ENCODE measurements around the gene SMG6.

Gene SMG6

GRCh38 chr17:2093349-2093748 lies 210.2 kb downstream of the SMG6 start:
- Histone ChIP-seq H3K9ac (ENCODE audit: low read depth, low read length) (no peak overlapping the region), H3K36me3 (ENCODE audit: control insufficient read depth, insufficient read depth, low read length) (no peaks in the 10 kb centered on the region), H3K4me3 (ENCODE audit: low read depth, low read length) (no peak overlapping the region), H3K27me3 (ENCODE audit: control insufficient read depth, insufficient read depth, low read length) (no peaks in the 10 kb centered on the region), H3K4me1 (ENCODE audit: control insufficient read depth, insufficient read depth, low read length) (peaks cover 9% of the 10 kb centered on the region), H3K9me3 (ENCODE audit: control insufficient read depth, insufficient read depth, low read length) (no peaks in the 10 kb centered on the region)

- Histone ChIP-seq H3K4me3 (ENCODE audit: low read depth, low read length) (no peak overlapping the region), H3K4me1 (ENCODE audit: control insufficient read depth, insufficient read depth, low read length) (peaks cover 9% of the 10 kb centered on the region), H3K27me3 (ENCODE audit: control insufficient read depth, insufficient read depth, low read length) (no peaks in the 10 kb centered on the region), H3K9me3 (ENCODE audit: control insufficient read depth, insufficient read depth, low read length) (no peaks in the 10 kb centered on the region), H3K36me3 (ENCODE audit: control insufficient read depth, insufficient read depth, low read length) (no peaks in the 10 kb centered on the region), H3K9ac (ENCODE audit: low read depth, low read length) (no peak overlapping the region)
Measured at GRCh38 chr17:2092253-2092652, 211.3 kb downstream of the SMG6 start.

DNA sequence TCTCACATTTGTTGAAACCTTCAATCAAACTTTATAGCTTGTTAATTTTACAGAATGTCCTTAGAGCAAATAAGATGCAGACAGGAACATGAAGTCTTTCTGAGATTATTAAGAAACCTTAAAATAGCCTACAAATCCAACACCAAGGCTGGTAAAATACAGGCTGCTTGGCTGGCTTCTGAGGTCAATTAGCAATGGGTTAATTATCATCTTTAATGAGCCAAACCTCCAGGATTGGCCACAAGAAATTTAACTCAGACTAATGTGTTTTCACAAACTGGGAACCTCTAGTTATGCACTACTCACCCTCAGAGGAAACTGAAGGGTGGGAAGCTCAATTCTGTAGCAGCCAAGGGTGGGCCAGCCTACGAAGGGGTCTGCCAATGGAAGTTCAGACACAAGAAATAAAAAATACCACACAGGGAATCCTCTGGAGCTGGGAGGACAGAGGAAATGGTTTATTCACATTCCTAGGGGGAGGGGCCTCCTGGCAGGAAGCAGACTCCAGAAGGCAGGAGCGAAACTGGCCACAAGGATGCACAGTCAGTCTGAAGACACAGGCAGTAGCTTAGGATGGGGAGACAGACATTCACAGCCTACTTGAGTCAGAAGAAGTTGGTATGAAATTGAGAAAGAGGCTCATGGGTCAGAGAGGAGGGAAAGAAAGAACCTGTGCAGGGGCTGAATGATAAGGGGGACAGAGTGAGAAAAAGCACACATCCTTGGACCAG lies 212.6 kb downstream of the SMG6 start:
- H3K27me3 ChIP-seq (ENCODE audit: control insufficient read depth, insufficient read depth, low read length), result no peaks in the 10 kb centered on the region
- H3K9me3 ChIP-seq (ENCODE audit: control insufficient read depth, insufficient read depth, low read length), result no peaks in the 10 kb centered on the region
- H3K4me1 ChIP-seq (ENCODE audit: control insufficient read depth, insufficient read depth, low read length), result peaks cover 9% of the 10 kb centered on the region
- peak overlapping the region; percentile 12 for H3K9ac ChIP-seq (ENCODE audit: low read depth, low read length)
- no peaks in the 10 kb centered on the region for H3K36me3 ChIP-seq (ENCODE audit: control insufficient read depth, insufficient read depth, low read length)
- H3K4me3 ChIP-seq (ENCODE audit: low read depth, low read length), result no peak overlapping the region

DNA sequence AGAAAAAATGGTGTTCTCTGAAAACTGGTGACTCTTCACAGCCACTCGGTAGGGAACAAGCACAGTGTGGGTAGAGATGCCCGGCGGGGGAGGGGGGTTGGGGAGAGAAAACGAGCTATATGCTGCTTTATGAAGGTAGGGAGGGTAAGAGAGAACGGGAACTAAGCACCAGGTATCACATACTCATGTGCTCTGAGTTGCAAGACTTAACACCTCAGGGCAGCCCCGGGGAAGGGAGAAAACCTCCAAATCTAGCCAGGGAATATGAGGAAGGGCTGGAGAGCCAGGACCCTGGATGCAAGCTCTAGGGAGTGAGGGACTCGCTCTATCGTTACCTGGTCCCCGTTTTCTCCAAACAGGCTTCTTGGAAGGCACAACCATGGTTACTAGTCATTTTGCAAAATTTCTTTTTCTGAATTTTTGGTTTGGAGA lies 213.4 kb downstream of the SMG6 start:
- no peak overlapping the region for H3K9ac ChIP-seq (ENCODE audit: low read depth, low read length)
- no peaks in the 10 kb centered on the region for H3K27me3 ChIP-seq (ENCODE audit: control insufficient read depth, insufficient read depth, low read length)
- peaks cover 9% of the 10 kb centered on the region for H3K4me1 ChIP-seq (ENCODE audit: control insufficient read depth, insufficient read depth, low read length)
- no peaks in the 10 kb centered on the region for H3K36me3 ChIP-seq (ENCODE audit: control insufficient read depth, insufficient read depth, low read length)
- no peaks in the 10 kb centered on the region for H3K9me3 ChIP-seq (ENCODE audit: control insufficient read depth, insufficient read depth, low read length)
- no peak overlapping the region for H3K4me3 ChIP-seq (ENCODE audit: low read depth, low read length)

GRCh38 chr17:2089021-2089422 lies 214.6 kb downstream of the SMG6 start:
- H3K9me3 ChIP-seq (ENCODE audit: control insufficient read depth, insufficient read depth, low read length), result no peaks in the 10 kb centered on the region
- no peaks in the 10 kb centered on the region for H3K36me3 ChIP-seq (ENCODE audit: control insufficient read depth, insufficient read depth, low read length)
- no peak overlapping the region for H3K9ac ChIP-seq (ENCODE audit: low read depth, low read length)
- H3K4me3 ChIP-seq (ENCODE audit: low read depth, low read length), result no peak overlapping the region
- no peaks in the 10 kb centered on the region for H3K27me3 ChIP-seq (ENCODE audit: control insufficient read depth, insufficient read depth, low read length)
- peaks cover 9% of the 10 kb centered on the region for H3K4me1 ChIP-seq (ENCODE audit: control insufficient read depth, insufficient read depth, low read length)

DNA sequence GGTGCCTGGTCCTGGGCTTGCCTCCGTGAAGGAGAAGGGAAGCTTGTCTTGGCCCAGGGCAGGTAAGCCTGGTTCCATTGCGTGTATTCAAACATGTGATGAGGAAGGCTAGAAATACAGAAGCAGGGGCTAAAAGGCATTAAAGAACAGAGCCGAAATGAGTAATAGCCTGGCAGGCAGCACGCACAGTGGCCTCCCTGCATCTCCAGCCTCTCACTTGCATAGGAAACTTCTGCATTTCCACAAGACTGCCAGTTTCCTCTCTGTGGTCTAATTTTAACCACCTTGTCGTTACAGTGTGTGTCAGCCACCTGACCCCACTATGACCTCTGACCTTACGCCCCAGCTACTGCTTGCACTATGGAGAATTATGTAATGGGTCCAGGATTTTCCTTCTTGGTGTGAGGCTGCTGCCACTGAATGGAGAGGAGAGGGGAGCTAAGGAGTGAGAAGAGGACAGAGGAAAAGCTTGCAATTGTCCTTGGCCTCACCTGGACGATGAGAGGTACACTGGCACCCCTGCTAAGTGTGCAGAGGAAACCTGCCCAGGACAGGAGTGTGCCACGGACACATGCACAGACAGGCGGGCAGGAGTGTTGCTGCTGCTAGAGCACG lies 215.9 kb downstream of the SMG6 start:
- Histone ChIP-seq H3K36me3 (ENCODE audit: control insufficient read depth, insufficient read depth, low read length) (no peaks in the 10 kb centered on the region), H3K4me3 (ENCODE audit: low read depth, low read length) (no peak overlapping the region), H3K9me3 (ENCODE audit: control insufficient read depth, insufficient read depth, low read length) (no peaks in the 10 kb centered on the region), H3K27me3 (ENCODE audit: control insufficient read depth, insufficient read depth, low read length) (no peaks in the 10 kb centered on the region), H3K4me1 (ENCODE audit: control insufficient read depth, insufficient read depth, low read length) (peaks cover 9% of the 10 kb centered on the region), H3K9ac (ENCODE audit: low read depth, low read length) (no peak overlapping the region)

- no peaks in the 10 kb centered on the region for H3K36me3 ChIP-seq (ENCODE audit: control insufficient read depth, insufficient read depth, low read length)
- H3K9ac ChIP-seq (ENCODE audit: low read depth, low read length), result no peak overlapping the region
- H3K27me3 ChIP-seq (ENCODE audit: control insufficient read depth, insufficient read depth, low read length), result no peaks in the 10 kb centered on the region
- no peaks in the 10 kb centered on the region for H3K9me3 ChIP-seq (ENCODE audit: control insufficient read depth, insufficient read depth, low read length)
- no peak overlapping the region for H3K4me3 ChIP-seq (ENCODE audit: low read depth, low read length)
- peaks cover 9% of the 10 kb centered on the region for H3K4me1 ChIP-seq (ENCODE audit: control insufficient read depth, insufficient read depth, low read length)
Measured at GRCh38 chr17:2086306-2086705, 217.3 kb downstream of the SMG6 start.

DNA sequence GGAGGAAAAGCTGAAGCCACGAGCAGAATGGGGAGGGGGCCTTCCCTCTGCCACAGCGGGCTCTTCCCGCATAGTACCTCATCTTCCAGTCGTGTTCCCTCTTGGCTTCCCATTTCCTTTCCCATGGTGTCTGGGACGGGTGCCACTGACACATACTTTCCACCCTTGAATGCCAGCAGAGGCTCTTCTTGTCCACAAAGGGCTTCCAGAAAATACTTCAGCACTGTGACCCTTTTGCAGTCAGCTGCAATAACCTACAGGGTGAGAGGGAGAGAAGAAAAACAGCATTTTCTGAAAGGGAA lies 218.0 kb downstream of the SMG6 start:
- no peak overlapping the region for H3K4me3 ChIP-seq (ENCODE audit: low read depth, low read length)
- no peak overlapping the region for H3K9ac ChIP-seq (ENCODE audit: low read depth, low read length)
- no peaks in the 10 kb centered on the region for H3K27me3 ChIP-seq (ENCODE audit: control insufficient read depth, insufficient read depth, low read length)
- no peaks in the 10 kb centered on the region for H3K9me3 ChIP-seq (ENCODE audit: control insufficient read depth, insufficient read depth, low read length)
- H3K36me3 ChIP-seq (ENCODE audit: control insufficient read depth, insufficient read depth, low read length), result no peaks in the 10 kb centered on the region
- H3K4me1 ChIP-seq (ENCODE audit: control insufficient read depth, insufficient read depth, low read length), result peaks cover 2% of the 10 kb centered on the region

- Histone ChIP-seq H3K4me3 (ENCODE audit: low read depth, low read length) (no peak overlapping the region), H3K27me3 (ENCODE audit: control insufficient read depth, insufficient read depth, low read length) (no peaks in the 10 kb centered on the region), H3K36me3 (ENCODE audit: control insufficient read depth, insufficient read depth, low read length) (no peaks in the 10 kb centered on the region), H3K9me3 (ENCODE audit: control insufficient read depth, insufficient read depth, low read length) (no peaks in the 10 kb centered on the region), H3K9ac (ENCODE audit: low read depth, low read length) (peak overlapping the region; percentile 16), H3K4me1 (ENCODE audit: control insufficient read depth, insufficient read depth, low read length) (no peaks in the 10 kb centered on the region)
Measured at GRCh38 chr17:2084766-2085647, 218.6 kb downstream of the SMG6 start.

GRCh38 chr17:2084036-2084765 lies 219.4 kb downstream of the SMG6 start:
- H3K27me3 ChIP-seq (ENCODE audit: control insufficient read depth, insufficient read depth, low read length), result no peaks in the 10 kb centered on the region
- H3K4me1 ChIP-seq (ENCODE audit: control insufficient read depth, insufficient read depth, low read length), result no peaks in the 10 kb centered on the region
- no peaks in the 10 kb centered on the region for H3K9me3 ChIP-seq (ENCODE audit: control insufficient read depth, insufficient read depth, low read length)
- peaks cover 4% of the 10 kb centered on the region for H3K36me3 ChIP-seq (ENCODE audit: control insufficient read depth, insufficient read depth, low read length)
- H3K9ac ChIP-seq (ENCODE audit: low read depth, low read length), result peak overlapping the region; percentile 16
- no peak overlapping the region for H3K4me3 ChIP-seq (ENCODE audit: low read depth, low read length)

DNA sequence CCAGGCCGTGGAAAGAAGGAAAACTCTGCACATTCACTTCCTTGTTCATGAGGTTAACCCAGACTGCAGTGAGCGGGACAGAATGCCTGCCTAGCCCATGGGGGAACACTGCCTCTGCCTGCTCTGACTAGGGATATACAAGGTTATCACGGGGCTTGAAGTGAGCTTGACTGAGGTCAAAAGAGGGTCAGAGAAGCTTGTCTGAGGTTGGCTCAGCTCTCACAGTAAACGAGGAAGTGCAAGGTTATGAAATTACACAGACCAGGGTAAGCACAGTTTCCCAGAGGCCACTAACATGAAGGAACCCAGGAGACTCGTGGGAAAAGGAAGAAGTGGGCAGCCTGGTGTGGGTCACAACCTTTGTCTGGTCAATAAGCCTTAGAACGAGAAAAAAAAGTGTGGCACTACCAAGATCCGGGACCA lies 220.0 kb downstream of the SMG6 start:
- Histone ChIP-seq H3K9me3 (ENCODE audit: control insufficient read depth, insufficient read depth, low read length) (no peaks in the 10 kb centered on the region), H3K9ac (ENCODE audit: low read depth, low read length) (no peak overlapping the region), H3K27me3 (ENCODE audit: control insufficient read depth, insufficient read depth, low read length) (no peaks in the 10 kb centered on the region), H3K4me1 (ENCODE audit: control insufficient read depth, insufficient read depth, low read length) (no peaks in the 10 kb centered on the region), H3K4me3 (ENCODE audit: low read depth, low read length) (no peak overlapping the region), H3K36me3 (ENCODE audit: control insufficient read depth, insufficient read depth, low read length) (peaks cover 5% of the 10 kb centered on the region)

Measured in iPS-15b (cell line).